ENCODE measurements around the gene BDH1.

DNA sequence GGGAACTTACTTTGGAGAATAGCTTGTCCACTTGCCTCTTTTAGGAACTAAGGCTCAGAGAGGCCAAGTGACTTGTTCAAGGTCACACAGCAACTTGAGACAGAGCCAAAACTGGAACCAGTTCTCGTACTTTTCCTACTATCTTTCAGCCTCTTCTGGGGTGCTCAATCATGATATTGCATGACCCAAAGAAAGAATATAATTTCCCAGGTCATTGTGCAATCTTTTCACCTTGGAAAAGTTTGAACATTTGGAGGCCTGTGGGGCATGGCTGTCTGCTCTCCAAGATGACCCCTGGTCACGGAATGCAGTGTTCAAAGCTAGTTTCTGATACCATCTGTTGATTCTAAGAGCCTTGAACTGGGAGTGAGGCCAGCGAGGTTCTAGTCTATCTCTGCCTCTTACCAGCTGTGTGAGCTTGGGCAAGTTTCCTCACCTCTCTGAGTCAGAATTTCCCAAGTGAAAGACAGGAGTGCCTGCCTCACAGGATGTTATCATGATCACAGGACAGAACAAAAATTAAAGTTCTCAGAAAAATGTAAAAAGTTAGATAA, 89.7 kb downstream of the BDH1 start:
- no peak for TF ChIP-seq EZH2 (optimal IDR thresholded peaks at IDR 0.05; ENCODE audit: low read depth, low read length)
- TF ChIP-seq, protein P1, sequence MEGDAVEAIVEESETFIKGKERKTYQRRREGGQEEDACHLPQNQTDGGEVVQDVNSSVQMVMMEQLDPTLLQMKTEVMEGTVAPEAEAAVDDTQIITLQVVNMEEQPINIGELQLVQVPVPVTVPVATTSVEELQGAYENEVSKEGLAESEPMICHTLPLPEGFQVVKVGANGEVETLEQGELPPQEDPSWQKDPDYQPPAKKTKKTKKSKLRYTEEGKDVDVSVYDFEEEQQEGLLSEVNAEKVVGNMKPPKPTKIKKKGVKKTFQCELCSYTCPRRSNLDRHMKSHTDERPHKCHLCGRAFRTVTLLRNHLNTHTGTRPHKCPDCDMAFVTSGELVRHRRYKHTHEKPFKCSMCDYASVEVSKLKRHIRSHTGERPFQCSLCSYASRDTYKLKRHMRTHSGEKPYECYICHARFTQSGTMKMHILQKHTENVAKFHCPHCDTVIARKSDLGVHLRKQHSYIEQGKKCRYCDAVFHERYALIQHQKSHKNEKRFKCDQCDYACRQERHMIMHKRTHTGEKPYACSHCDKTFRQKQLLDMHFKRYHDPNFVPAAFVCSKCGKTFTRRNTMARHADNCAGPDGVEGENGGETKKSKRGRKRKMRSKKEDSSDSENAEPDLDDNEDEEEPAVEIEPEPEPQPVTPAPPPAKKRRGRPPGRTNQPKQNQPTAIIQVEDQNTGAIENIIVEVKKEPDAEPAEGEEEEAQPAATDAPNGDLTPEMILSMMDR (IDR thresholded peaks at IDR 0.05; ENCODE audit: low read length), result no peak

All from MM.1S (cell line).